ENCODE data around the gene EXOC3.

Gene EXOC3

DNA sequence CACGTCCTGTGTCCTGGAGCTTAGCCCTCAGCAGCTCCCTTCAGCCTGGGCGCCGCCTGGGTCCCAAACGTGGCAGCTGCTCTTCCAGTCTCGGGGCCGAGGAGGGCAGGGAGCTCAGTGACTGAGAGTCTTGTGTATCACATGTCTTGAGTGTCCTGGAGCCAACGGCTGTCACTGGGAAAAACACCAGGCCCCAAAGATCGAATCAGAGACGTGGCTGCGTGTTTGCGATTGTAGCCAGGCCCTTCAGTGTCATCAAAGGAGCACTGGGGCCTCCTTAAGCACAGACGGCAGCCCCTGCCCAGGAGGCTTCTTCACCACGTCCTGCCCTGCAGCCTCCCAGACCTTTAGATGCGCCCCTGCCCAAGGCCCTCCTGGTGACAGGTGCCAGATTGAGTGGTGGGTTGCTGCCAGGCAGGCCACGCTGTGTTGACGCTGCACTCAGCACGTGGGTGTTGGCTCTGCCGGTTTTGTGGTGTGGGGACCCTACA is 5.7 kb upstream of the EXOC3 start:
- Histone ChIP-seq H3K4me1 (peaks cover 0 to 6% (median 5%) of the 10 kb centered on the region in 4 donors), H3K27me3 (peaks cover 0 to 52% of the 10 kb centered on the region in 2 donors), H3K9me3 (no peaks in the 10 kb centered on the region), H3K4me3 (no peak overlapping the region), H3K36me3 (no peaks in the 10 kb centered on the region), H3K27ac (no peak overlapping the region)
- intact Hi-C loops (cut with DNase I; ENCODE audit: low total_unique reads), result no loop called here
- TF ChIP-seq, protein P1, sequence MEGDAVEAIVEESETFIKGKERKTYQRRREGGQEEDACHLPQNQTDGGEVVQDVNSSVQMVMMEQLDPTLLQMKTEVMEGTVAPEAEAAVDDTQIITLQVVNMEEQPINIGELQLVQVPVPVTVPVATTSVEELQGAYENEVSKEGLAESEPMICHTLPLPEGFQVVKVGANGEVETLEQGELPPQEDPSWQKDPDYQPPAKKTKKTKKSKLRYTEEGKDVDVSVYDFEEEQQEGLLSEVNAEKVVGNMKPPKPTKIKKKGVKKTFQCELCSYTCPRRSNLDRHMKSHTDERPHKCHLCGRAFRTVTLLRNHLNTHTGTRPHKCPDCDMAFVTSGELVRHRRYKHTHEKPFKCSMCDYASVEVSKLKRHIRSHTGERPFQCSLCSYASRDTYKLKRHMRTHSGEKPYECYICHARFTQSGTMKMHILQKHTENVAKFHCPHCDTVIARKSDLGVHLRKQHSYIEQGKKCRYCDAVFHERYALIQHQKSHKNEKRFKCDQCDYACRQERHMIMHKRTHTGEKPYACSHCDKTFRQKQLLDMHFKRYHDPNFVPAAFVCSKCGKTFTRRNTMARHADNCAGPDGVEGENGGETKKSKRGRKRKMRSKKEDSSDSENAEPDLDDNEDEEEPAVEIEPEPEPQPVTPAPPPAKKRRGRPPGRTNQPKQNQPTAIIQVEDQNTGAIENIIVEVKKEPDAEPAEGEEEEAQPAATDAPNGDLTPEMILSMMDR (IDR thresholded peaks at IDR 0.05), result no peak
- peak; percentile 12 to 43 for DNase-seq

DNA sequence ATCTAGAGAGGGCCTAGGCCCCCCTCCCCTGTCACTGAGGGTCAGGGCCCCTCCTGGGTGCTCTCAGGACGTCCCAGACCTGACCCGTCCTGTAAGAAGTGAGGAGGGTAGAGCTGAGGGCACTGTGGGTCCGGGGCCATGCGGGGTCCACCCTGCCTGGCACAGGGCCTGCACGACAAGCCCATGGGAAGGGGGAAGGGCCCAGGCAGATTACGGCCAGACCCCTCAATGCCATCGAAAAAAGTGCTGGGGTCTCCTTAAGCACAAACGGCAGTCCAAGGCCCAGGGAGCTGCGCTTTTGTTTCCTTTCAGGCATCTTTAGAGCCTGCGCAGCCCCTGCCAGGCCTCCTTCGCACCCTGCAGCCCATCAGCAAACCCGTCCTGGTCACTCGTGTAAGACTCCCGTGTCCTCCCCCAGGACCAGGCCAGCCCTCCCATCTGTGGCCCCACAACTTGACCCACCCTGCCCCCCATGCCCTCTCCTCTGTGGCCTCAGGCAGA is 4.4 kb upstream of the EXOC3 start:
- TF ChIP-seq, protein P1 (IDR thresholded peaks at IDR 0.05), result no peak
- H3K27ac ChIP-seq, result no peak overlapping the region
- H3K4me3 ChIP-seq, result no peak overlapping the region
- DNase-seq, result peak; percentile 6 to 60
- peaks cover 0 to 40% of the 10 kb centered on the region in 2 donors for H3K27me3 ChIP-seq
- intact Hi-C loops (cut with DNase I; ENCODE audit: low total_unique reads), result no loop called here
- H3K36me3 ChIP-seq, result no peaks in the 10 kb centered on the region
- H3K9me3 ChIP-seq, result no peaks in the 10 kb centered on the region
- peaks cover 0 to 11% (median 8%) of the 10 kb centered on the region in 4 donors for H3K4me1 ChIP-seq

DNA sequence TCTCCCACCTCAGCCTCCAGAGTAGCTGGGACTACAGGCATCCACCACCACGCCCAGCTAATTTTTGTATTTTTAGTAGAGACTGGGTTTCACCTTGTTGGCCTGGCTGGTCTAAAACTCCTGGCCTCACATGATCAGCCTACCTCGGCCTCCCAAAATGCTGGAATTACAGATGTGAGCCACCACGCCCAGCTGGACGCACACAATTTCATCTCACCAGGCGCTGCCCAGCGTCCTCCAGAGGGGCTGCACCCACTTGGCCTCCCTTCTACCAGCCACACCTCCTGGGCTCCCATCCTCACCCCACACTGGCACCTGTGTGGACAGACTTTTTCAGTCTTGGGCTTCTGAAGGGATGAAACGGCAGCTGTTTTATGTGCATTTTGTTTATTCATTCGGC is 3.8 kb upstream of the EXOC3 start:
- DNase-seq, result peak; percentile 12 to 27
- intact Hi-C loops (cut with DNase I; ENCODE audit: low total_unique reads), result no loop called here

DNA sequence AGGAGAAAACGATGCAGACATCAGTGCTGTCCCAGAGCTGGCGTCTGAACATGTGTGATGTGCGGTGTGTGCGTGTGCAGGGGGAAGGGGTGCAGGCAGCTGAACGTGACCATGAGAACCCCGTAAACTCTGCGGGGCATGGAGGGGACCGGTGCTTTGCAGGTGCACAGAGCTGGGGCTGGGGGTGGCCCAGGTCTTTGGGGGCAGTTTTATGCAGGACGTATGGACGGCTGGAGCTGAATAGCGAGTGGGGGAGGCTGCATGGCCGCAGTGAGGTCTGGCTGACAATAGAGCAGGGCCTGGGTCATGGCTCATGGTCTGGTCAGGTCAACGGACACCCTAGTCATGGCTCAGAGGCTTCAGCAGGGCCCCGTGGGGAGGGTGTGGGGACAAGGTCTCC is 3.3 kb upstream of the EXOC3 start:
- peaks cover 0 to 22% (median 17%) of the 10 kb centered on the region in 4 donors for H3K4me1 ChIP-seq
- H3K27me3 ChIP-seq, result peaks cover 0 to 29% of the 10 kb centered on the region in 2 donors
- H3K4me3 ChIP-seq, result no peak overlapping the region
- H3K9me3 ChIP-seq, result no peaks in the 10 kb centered on the region
- DNase-seq, result peak; percentile 2 to 53
- TF ChIP-seq, protein P1 (IDR thresholded peaks at IDR 0.05), result no peak
- intact Hi-C loops (cut with DNase I; ENCODE audit: low total_unique reads), result no loop called here
- H3K36me3 ChIP-seq, result no peaks in the 10 kb centered on the region
- no peak overlapping the region for H3K27ac ChIP-seq

More for the DNA sequence above, 3.8 kb upstream of the EXOC3 start:
- H3K9me3 ChIP-seq, result no peaks in the 10 kb centered on the region
- H3K4me3 ChIP-seq, result no peak overlapping the region
- no peaks in the 10 kb centered on the region for H3K36me3 ChIP-seq
- TF ChIP-seq, protein P1 (IDR thresholded peaks at IDR 0.05), result no peak
- H3K4me1 ChIP-seq, result peaks cover 0 to 18% (median 13%) of the 10 kb centered on the region in 4 donors
- H3K27me3 ChIP-seq, result peaks cover 0 to 34% of the 10 kb centered on the region in 2 donors
- H3K27ac ChIP-seq, result no peak overlapping the region

DNA sequence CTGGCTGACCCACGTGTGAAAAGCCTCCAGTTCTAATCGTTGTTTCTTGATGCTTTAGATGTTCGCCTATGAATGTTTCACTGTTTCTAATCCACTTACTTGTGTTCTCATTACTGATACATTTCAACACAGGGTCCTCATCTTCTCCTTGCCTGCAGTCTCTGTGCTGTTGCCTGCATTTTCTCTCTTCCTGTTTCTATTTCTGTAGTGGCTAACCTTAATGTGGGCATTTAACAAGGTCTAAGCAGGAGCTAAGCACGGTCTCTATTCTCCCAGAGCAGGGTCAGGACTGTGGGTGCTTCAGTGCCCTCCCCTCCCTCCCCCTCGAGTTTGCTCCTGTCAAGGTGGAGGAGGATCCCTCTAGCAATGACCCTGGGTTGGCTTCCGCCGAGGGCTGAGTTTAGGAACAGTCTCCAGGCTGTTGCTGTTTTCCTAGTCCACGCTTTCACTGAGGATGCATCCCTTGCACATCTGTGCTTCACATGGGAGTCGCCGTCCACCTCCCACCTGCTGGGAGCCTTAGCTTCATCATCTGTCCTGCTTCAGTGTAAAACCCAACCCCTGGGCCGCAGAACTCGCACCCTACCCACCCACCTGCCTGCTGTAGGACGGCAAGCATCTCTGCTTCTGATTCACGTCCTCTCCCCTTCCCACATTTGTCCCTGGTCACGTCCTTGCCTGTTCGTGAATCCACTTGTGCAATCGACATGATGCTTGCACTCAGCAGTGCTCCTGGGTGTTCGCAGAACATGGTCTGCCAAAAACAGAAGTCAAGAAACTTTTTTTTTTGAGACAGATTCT is 2.4 kb upstream of the EXOC3 start:
- Histone ChIP-seq H3K9me3 (no peaks in the 10 kb centered on the region), H3K4me1 (peaks cover 0 to 23% (median 17%) of the 10 kb centered on the region in 4 donors), H3K4me3 (no peak overlapping the region), H3K27ac (no peak overlapping the region), H3K27me3 (peaks cover 0 to 25% of the 10 kb centered on the region in 2 donors), H3K36me3 (peaks cover 0 to under 1% (median 0%) of the 10 kb centered on the region in 3 donors)
- DNase-seq, result peak in 1 of 2 donors; percentile 6
- TF ChIP-seq, protein P1 (IDR thresholded peaks at IDR 0.05), result no peak
- intact Hi-C loops (cut with DNase I; ENCODE audit: low total_unique reads), result no loop called here
